Fibroblast of pulmonary artery (primary cell): ENCODE data around the gene RIGI.

Source experiments
- DNase-seq: peaks from one replicate; pipeline ENCODE4 v3.0.0-alpha.2; 2010; ENCODE audit warnings: low read depth
- H3K4me3 ChIP-seq: replicated peaks from 2 replicates; pipeline ENCODE4 v1.5.1; 2011; ENCODE audit warnings: low read depth, mild to moderate bottlenecking, control low read depth, low read length, moderate library complexity
- TF ChIP-seq, protein P1 (sequence below): IDR thresholded peaks from 2 replicates; pipeline ENCODE4 v1.5.1; 2011; ENCODE audit warnings: mild to moderate bottlenecking, control low read depth, low read length, inconsistent platforms; ENCODE audit errors: missing control alignments

RIGI gene

DNA sequence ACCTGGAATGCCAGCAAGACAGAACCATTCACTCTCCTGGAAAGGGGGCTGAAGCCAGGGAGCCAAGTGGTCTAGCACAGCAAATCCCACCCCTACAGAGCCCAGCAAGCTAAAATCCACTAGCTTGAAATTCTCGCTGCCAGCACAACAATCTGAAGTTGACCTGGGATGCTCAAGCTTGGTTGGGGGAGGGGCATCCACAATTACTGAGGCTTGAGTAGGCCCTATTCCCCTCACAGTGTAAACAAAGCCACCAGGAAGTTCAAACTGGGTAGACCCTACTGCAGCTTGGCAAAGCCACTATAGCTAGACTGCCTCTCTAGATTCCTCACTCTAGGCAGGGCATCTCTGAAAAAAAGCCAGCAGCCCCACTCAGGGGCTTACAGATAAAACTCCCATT lies 17.3 kb downstream of the RIGI start:
- no peak overlapping the region for H3K4me3 ChIP-seq
- DNase-seq = no peak
- TF ChIP-seq, protein P1, sequence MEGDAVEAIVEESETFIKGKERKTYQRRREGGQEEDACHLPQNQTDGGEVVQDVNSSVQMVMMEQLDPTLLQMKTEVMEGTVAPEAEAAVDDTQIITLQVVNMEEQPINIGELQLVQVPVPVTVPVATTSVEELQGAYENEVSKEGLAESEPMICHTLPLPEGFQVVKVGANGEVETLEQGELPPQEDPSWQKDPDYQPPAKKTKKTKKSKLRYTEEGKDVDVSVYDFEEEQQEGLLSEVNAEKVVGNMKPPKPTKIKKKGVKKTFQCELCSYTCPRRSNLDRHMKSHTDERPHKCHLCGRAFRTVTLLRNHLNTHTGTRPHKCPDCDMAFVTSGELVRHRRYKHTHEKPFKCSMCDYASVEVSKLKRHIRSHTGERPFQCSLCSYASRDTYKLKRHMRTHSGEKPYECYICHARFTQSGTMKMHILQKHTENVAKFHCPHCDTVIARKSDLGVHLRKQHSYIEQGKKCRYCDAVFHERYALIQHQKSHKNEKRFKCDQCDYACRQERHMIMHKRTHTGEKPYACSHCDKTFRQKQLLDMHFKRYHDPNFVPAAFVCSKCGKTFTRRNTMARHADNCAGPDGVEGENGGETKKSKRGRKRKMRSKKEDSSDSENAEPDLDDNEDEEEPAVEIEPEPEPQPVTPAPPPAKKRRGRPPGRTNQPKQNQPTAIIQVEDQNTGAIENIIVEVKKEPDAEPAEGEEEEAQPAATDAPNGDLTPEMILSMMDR = no peak

DNA sequence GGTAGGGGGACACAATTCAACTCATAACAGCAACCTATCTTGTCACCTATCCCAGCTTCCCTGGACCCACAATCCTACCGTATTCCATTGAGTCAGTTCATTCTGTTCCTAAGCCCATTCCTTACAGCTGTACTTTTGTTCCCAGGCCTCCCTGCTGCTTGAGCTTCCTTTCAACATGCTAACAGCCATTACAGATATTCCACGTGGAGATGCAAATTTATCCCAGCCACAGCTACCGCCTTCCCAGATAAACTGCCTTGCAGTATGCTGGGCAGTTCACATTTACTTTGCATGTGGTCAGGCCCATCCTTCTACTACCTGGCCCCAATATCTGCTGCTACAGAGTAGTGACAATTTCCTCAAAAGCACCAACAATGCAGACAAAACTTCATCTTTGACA lies 23.0 kb downstream of the RIGI start:
- TF ChIP-seq, protein P1 = no peak
- DNase-seq = no peak
- H3K4me3 ChIP-seq = no peak overlapping the region

DNA sequence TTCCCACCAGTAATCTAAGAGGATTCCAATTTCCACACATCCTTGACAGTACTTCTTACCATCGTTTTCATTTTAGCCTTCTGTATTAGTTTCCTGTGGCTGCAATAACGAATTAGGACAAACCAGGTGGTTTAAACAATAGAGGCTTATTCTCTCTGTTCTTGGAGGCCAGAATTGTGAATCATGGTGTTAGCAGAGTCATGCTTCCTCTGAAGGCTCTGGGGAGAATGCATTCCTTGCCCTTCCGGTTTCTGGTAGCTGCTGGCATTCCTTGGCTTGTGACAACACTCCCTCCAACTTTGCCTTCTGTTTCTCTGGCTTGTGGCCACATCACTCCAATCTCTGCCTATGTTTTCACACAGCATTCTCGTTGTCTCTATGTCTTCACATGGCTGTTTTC lies 23.5 kb downstream of the RIGI start:
- H3K4me3 ChIP-seq = no peak overlapping the region
- TF ChIP-seq, protein P1 = no peak
- DNase-seq = peak; percentile 94

DNA sequence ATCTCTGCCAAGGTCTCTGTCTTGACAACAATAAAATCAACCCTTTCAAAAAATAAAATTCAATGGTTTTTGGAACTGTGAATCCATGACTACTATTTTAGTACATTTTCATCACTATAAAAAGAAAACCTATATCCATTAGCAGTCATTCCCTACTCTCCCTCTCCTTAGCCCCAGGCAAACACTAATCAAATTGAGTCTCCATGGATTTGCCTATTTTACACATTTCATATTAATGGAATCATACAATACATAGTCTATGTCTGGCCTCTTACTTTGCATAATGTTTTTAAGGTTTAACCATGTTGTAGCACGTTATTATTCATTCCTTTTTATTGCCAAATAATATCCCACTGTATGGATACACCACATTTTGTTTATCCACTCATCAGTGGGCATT lies 24.1 kb downstream of the RIGI start:
- TF ChIP-seq, protein P1 = no peak
- DNase-seq = no peak
- no peak overlapping the region for H3K4me3 ChIP-seq

DNA sequence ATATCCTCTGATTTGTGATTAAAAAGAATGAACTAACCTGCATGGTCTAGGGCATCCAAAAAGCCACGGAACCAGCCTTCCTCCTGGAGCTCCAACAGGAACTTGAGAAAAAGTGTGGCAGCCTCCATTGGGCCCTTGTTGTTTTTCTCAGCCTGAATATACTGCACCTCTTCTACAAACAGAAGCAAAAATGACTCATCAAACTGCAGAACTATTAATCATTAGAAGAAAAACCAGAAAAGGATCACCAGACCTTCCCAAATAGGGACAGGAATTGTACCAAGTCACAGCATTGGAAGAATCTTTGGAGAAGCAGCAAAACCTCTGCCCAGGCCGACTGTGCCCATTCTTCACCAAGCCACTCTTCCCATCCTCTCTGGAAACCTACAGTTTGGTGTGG lies 25.2 kb downstream of the RIGI start:
- no peak overlapping the region for H3K4me3 ChIP-seq
- DNase-seq = peak; percentile 38
- TF ChIP-seq, protein P1 = no peak

DNA sequence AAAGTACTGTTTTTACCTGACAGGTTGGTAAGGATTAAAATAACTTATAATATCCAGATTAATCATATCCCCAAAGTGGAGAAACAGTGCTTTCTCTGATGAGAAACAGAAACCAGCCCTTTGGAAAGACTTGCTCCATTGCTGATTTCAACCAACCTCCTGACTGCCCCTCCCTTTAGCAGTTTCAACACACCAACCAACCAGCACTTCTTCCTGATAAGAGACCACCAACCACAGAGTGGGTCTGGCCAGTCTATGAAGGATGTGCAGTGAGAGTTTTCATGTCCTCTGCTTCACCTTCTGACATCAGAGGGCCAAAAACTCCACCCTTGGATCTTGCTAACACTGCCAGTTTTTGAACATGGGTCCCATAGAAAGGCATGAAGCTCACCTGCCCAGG lies 28.1 kb downstream of the RIGI start:
- no peak overlapping the region for H3K4me3 ChIP-seq
- TF ChIP-seq, protein P1 = no peak
- DNase-seq = no peak

DNA sequence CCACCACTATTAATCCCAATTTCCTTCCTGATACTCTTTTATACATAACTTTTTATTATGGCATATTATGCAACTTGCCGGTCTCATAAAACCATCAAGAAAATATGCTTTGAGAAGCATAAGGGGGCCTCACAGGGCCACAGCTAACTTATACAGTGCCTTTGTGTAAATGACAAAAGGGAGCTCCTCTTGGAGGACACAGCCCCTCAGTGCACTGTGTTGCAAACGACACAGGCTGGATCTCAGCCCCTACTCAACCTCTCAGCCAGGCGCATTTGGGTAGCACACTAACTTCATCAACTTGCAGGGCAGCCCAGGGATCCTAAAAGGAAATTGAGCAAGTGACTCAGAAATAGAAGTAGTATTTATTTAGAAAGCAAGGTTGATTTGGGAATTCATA lies 35.4 kb downstream of the RIGI start:
- no peak for DNase-seq
- TF ChIP-seq, protein P1 = no peak
- H3K4me3 ChIP-seq = no peak overlapping the region
